HPDE6-E6E7 (cell line): ENCODE results near the gene PCDHA4.
A peak's percentile ranks its signal among the peaks of the same experiment; 100 is the strongest.
"Not testable (repeated sequence)": the region's sequence is repeated elsewhere in the genome, so short reads cannot be mapped to it uniquely, and the experiment has no call there.

ENCODE experiments used
- DNase-seq: peaks from one replicate; pipeline ENCODE4 v3.0.0; 2011; ENCODE audit warnings: missing footprints; ENCODE audit errors: extremely low spot score

The PCDHA4 gene

GRCh38 chr5:140806834-140807775, at the start of gene PCDHA4:
Gene PCDHA4, plus strand, starts transcription at chr5:140807068.
- DNase-seq: peak; percentile 11

- DNase-seq: no peak
These were observed 42.5 kb upstream of the PCDHA4 start for GRCh38 chr5:140764177-140764973.

- no peak for DNase-seq
These were observed 39.4 kb upstream of the PCDHA4 start for GRCh38 chr5:140767444-140767843.

- no peak for DNase-seq
These were observed 26.4 kb upstream of the PCDHA4 start for GRCh38 chr5:140780512-140780911.

GRCh38 chr5:140785905-140786686, 20.8 kb upstream of the PCDHA4 start, which contains the start of gene PCDHA1:
Gene PCDHA1, plus strand, starts transcription at chr5:140786140.
- DNase-seq: no peak

GRCh38 chr5:140787422-140787821, 19.4 kb upstream of the PCDHA4 start:
- not testable (repeated sequence) for DNase-seq

- DNase-seq: not testable (repeated sequence)
These were observed 18.9 kb upstream of the PCDHA4 start for GRCh38 chr5:140787849-140788504.

- DNase-seq: no peak
These were observed 15.8 kb upstream of the PCDHA4 start for GRCh38 chr5:140791089-140791488.

GRCh38 chr5:140794595-140795258, 12.1 kb upstream of the PCDHA4 start, which contains the start of gene PCDHA2:
Gene PCDHA2, plus strand, starts transcription at chr5:140794852.
- DNase-seq: no peak

- DNase-seq: no peak
These were observed 11.6 kb upstream of the PCDHA4 start for GRCh38 chr5:140795259-140795641.

GRCh38 chr5:140796072-140796717, 10.7 kb upstream of the PCDHA4 start:
- not testable (repeated sequence) for DNase-seq

- no peak for DNase-seq
These were observed 10.2 kb upstream of the PCDHA4 start for GRCh38 chr5:140796718-140797095.

GRCh38 chr5:140800816-140801493, 5.9 kb upstream of the PCDHA4 start, which contains the start of gene PCDHA3:
Gene PCDHA3, plus strand, starts transcription at chr5:140801057.
- no peak for DNase-seq

GRCh38 chr5:140801494-140801841, 5.4 kb upstream of the PCDHA4 start:
- no peak for DNase-seq

- not testable (repeated sequence) for DNase-seq
These were observed 4.5 kb upstream of the PCDHA4 start for GRCh38 chr5:140802381-140802780.

GRCh38 chr5:140802781-140803271, 4.0 kb upstream of the PCDHA4 start:
- no peak for DNase-seq

- not testable (repeated sequence) for DNase-seq
These were observed 1.5 kb downstream of the PCDHA4 start for GRCh38 chr5:140808241-140808888.

GRCh38 chr5:140808889-140809291, 2.0 kb downstream of the PCDHA4 start:
- no peak for DNase-seq
